B cell (primary cell): ENCODE data around the gene FAM53A.
"Not testable (repeated sequence)": the region's sequence is repeated elsewhere in the genome, so short reads cannot be mapped to it uniquely, and the experiment has no call there.

ENCODE experiments used
- EZH2 ChIP-seq: IDR thresholded peaks from 2 replicates; pipeline ENCODE4 v1.6.1; 2012; ENCODE audit warnings: borderline replicate concordance, low read depth, mild to moderate bottlenecking, moderate library complexity, low read length; ENCODE audit not compliant: insufficient read depth, poor library complexity, severe bottlenecking
- TF ChIP-seq, protein P1 (sequence below): fragments of 200-600 bp; IDR thresholded peaks from one replicate; pipeline ENCODE4 v1.8.0; 2022; ENCODE audit warnings: antibody characterized with exemption, mild to moderate bottlenecking

GRCh38 chr4:1640716-1641503, 43.2 kb downstream of the FAM53A start:
- TF ChIP-seq, protein P1, sequence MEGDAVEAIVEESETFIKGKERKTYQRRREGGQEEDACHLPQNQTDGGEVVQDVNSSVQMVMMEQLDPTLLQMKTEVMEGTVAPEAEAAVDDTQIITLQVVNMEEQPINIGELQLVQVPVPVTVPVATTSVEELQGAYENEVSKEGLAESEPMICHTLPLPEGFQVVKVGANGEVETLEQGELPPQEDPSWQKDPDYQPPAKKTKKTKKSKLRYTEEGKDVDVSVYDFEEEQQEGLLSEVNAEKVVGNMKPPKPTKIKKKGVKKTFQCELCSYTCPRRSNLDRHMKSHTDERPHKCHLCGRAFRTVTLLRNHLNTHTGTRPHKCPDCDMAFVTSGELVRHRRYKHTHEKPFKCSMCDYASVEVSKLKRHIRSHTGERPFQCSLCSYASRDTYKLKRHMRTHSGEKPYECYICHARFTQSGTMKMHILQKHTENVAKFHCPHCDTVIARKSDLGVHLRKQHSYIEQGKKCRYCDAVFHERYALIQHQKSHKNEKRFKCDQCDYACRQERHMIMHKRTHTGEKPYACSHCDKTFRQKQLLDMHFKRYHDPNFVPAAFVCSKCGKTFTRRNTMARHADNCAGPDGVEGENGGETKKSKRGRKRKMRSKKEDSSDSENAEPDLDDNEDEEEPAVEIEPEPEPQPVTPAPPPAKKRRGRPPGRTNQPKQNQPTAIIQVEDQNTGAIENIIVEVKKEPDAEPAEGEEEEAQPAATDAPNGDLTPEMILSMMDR = not testable (repeated sequence)
- TF ChIP-seq EZH2 = not testable (repeated sequence)
